Measurements from ENCODE around the gene EZH1.

DNA sequence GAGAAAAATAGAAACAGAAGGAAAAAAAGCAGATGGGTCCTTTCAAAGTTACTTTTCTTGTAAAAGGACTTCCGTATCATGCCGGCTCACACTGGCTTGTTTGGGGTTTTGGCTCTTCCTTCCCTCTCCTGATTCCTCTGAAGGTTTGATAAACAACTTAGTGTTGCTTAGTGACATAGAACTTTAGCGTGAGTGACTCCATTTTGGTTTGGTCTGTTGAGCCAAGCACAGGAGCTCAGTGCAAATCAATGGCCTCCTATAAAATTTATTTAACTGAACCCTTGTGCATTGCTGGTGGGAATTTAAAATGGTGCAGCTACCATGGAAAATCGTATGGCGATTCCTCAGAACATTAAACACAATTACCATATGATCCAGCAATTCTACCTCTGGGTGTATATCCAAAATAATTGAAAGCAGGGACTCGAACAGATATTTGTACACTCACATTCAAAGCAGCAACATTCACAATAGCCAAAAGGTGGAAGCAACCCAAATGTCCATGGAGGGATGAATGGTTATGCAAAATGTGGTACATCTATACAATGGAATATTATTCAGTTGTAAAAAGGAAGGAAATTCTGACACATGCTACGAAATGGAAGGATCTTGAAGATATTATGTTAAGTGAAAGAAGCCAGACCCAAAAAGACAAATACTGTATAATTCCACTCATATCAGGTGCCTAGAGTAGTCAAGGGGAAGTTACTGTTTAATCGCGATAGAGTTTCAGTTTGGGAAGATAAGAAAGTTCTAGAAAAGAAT is 86.8 kb downstream of the EZH1 start:
- TF ChIP-seq, protein P1, sequence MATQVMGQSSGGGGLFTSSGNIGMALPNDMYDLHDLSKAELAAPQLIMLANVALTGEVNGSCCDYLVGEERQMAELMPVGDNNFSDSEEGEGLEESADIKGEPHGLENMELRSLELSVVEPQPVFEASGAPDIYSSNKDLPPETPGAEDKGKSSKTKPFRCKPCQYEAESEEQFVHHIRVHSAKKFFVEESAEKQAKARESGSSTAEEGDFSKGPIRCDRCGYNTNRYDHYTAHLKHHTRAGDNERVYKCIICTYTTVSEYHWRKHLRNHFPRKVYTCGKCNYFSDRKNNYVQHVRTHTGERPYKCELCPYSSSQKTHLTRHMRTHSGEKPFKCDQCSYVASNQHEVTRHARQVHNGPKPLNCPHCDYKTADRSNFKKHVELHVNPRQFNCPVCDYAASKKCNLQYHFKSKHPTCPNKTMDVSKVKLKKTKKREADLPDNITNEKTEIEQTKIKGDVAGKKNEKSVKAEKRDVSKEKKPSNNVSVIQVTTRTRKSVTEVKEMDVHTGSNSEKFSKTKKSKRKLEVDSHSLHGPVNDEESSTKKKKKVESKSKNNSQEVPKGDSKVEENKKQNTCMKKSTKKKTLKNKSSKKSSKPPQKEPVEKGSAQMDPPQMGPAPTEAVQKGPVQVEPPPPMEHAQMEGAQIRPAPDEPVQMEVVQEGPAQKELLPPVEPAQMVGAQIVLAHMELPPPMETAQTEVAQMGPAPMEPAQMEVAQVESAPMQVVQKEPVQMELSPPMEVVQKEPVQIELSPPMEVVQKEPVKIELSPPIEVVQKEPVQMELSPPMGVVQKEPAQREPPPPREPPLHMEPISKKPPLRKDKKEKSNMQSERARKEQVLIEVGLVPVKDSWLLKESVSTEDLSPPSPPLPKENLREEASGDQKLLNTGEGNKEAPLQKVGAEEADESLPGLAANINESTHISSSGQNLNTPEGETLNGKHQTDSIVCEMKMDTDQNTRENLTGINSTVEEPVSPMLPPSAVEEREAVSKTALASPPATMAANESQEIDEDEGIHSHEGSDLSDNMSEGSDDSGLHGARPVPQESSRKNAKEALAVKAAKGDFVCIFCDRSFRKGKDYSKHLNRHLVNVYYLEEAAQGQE (IDR thresholded peaks at IDR 0.05; ENCODE audit: insufficient read depth in 1 of 2, low read depth in 2 of 2, low read length in 1 of 2) = no peak
- TF ChIP-seq, protein P2, sequence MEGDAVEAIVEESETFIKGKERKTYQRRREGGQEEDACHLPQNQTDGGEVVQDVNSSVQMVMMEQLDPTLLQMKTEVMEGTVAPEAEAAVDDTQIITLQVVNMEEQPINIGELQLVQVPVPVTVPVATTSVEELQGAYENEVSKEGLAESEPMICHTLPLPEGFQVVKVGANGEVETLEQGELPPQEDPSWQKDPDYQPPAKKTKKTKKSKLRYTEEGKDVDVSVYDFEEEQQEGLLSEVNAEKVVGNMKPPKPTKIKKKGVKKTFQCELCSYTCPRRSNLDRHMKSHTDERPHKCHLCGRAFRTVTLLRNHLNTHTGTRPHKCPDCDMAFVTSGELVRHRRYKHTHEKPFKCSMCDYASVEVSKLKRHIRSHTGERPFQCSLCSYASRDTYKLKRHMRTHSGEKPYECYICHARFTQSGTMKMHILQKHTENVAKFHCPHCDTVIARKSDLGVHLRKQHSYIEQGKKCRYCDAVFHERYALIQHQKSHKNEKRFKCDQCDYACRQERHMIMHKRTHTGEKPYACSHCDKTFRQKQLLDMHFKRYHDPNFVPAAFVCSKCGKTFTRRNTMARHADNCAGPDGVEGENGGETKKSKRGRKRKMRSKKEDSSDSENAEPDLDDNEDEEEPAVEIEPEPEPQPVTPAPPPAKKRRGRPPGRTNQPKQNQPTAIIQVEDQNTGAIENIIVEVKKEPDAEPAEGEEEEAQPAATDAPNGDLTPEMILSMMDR (IDR thresholded peaks at IDR 0.05) = no peak
- TF ChIP-seq POLR2AphosphoS5 (IDR thresholded peaks at IDR 0.05; ENCODE audit: low read depth, low read length) (no peak), SIN3A (IDR thresholded peaks at IDR 0.05; ENCODE audit: borderline replicate concordance, insufficient read depth, low read depth, low read length) (no peak)
